ENCODE data around the gene TCEAL5. TPM values are rescaled to one million over a fixed set of nuclear protein-coding genes. Genes with fewer than 3 reads are reported as not detected.
"Not testable (repeated sequence)": the region's sequence is repeated elsewhere in the genome, so short reads cannot be mapped to it uniquely, and the experiment has no call there.

Gene TCEAL5
- total RNA-seq, 1 donor from 2014 or later = not detected

DNA sequence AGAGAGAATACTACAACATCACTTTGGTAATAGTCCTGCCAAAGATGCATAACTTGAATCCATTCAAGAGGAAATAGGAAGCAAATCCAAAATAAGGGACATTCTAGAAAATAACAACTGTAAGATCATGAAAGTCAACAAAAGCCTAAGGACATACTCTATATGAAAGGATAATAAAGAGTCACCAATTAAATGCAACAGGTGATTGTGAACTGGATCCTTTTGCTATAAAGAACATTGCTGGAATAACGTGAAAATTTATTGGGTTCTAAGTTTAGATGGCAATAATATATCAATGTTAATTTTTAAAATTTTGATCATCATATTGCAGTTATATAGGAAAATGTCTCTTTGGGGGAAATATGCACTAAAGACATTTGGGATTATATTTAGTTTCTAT lies 41.7 kb downstream of the TCEAL5 start:
- no peak for DNase-seq (ENCODE audit: low read depth)

DNA sequence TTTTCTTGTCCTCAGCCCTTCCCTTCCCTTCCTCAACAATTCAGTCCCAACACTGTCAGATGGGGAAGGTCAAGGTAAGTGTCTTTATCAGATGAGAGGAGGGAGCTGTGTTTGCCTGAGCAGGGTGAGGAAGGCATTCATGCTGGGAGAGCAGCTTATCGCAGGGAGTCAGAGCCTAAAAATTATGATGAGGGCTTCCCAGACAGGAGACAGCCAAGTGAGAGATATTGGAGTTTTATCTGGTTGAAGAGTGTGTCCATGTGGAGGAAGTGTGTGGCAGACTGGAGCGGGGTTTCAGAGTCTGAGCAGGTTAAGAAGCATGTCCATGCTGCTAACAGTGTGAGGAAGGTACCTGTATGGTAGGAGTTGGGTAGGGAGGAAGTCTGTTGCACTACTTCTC lies 43.3 kb downstream of the TCEAL5 start:
- no peak for DNase-seq (ENCODE audit: low read depth)

DNA sequence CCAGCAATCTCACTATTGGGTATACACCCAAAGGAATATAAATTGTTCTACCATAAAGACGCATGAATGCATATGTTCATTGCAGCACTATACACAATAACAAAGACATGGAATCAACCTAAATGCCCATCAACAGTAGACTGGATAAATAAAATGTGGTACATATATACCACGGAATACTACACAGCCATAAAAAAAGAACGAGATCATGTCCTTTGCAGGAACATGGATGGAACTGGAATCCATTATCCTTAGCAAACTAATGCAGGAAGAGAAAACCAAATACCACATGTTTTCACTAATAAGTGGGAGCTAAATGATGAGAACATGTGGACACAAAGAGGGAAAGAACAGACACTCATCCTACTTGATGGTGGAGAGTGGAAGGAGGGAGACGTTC lies 50.6 kb downstream of the TCEAL5 start:
- not testable (repeated sequence) for DNase-seq (ENCODE audit: low read depth)

Other genes with a start within 250 kb of the TCEAL5 start
- 0.20 TPM in 1 of 2 replicates, not detected in the other for gene BEX1, start 212.6 kb downstream of the TCEAL5 start, total RNA-seq
- gene NXF3, start 183.6 kb downstream of the TCEAL5 start, total RNA-seq = 0.35 TPM in 1 of 2 replicates, not detected in the other
- gene BEX4, start 61.6 kb downstream of the TCEAL5 start, total RNA-seq = 43.1 and 50.6 TPM in 2 replicates
- 99.0 and 153 TPM in 2 replicates for gene TCEAL8, start 21.6 kb downstream of the TCEAL5 start, total RNA-seq
- 18.0 and 26.9 TPM in 2 replicates for gene BEX2, start 34.2 kb upstream of the TCEAL5 start, total RNA-seq
- 2.8 and 8.2 TPM in 2 replicates for gene TCEAL7, start 53.5 kb upstream of the TCEAL5 start, total RNA-seq
- 123 and 164 TPM in 2 replicates for gene TCEAL9, start 79.8 kb upstream of the TCEAL5 start, total RNA-seq
- gene BEX3, start 99.8 kb upstream of the TCEAL5 start, total RNA-seq = 155 and 424 TPM in 2 replicates
- 0.25 TPM in 1 of 2 replicates, not detected in the other for gene RAB40A, start 242.7 kb upstream of the TCEAL5 start, total RNA-seq

Data from renal cortical epithelial cell (primary cell).